ENCODE measurements around the gene ACTRT2.

Gene ACTRT2

DNA sequence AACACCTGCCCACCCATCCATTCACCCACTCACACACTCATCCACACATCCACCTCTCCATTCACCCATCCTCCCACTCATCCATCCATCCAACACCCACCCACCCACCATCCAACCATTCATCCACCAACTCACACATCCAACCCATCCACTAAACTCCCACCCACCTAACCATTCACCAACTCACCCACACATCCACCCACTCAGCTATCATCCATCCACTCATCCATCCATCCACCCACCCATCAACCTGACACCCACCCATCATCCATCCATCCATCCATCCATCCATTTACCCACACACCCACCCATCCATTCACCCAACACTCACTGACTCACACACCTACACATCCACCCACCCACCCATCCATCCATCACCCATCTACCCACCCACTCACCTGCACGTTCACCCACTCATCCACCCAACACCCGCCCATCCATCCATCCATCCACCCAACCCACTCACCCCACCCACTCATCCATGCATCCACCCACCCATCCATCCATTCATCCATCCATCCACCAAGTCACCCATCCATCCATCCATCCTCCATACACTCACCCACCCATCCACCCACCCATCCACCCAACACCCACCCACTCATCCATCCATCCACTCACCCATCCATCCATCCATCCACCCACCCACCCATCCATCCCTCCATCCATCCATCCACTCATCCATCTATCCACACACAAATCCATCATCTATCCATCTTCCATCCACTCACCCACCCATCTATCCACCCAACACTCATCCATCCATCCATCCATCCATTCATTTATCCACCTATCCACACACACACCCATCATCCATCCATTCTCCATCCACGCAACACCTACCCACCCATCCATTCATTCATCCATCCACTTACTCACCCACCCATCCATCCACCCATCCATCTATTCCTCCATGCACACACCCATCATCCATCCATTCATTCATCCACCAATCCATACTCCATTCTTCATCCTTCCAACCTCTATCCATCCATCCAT is 30.3 kb downstream of the ACTRT2 start:
- Histone ChIP-seq H3K4me3 (ENCODE audit: low read depth, low read length) (no peak overlapping the region), H3K36me3 (ENCODE audit: control insufficient read depth, insufficient read depth, low read length) (no peaks in the 10 kb centered on the region), H3K9ac (ENCODE audit: low read length) (no peak overlapping the region), H3K27ac (ENCODE audit: low read depth, low read length) (no peak overlapping the region), H3K4me1 (ENCODE audit: control insufficient read depth, insufficient read depth, low read length) (no peaks in the 10 kb centered on the region), H3K27me3 (ENCODE audit: control insufficient read depth, insufficient read depth, low read length) (peaks cover 35% of the 10 kb centered on the region), H3K9me3 (ENCODE audit: control insufficient read depth, insufficient read depth, low read depth, low read length) (no peaks in the 10 kb centered on the region)

DNA sequence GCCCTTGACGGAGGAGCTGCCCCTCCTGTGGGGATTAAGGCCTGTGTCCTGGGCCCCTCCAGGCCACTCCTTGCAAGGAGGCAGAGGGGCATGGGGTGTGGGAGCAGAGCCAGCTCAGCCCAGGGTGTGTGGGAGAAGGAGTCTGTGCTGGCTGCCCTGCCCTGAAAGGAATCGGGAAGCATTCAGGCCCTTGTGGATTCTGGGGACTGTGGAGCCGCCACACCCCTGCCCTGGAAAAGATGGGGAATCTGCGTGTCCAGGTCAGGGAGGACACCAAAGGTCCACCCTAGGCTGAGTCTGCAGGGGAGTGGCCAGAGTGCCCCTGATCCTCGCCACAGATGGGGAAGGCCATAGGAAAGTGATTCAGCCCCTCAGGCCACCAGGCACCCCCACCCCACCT is 31.2 kb downstream of the ACTRT2 start:
- Histone ChIP-seq H3K9me3 (ENCODE audit: control insufficient read depth, insufficient read depth, low read depth, low read length) (no peaks in the 10 kb centered on the region), H3K36me3 (ENCODE audit: control insufficient read depth, insufficient read depth, low read length) (no peaks in the 10 kb centered on the region), H3K27ac (ENCODE audit: low read depth, low read length) (no peak overlapping the region), H3K4me3 (ENCODE audit: low read depth, low read length) (no peak overlapping the region), H3K4me1 (ENCODE audit: control insufficient read depth, insufficient read depth, low read length) (no peaks in the 10 kb centered on the region), H3K27me3 (ENCODE audit: control insufficient read depth, insufficient read depth, low read length) (peaks cover 44% of the 10 kb centered on the region), H3K9ac (ENCODE audit: low read length) (no peak overlapping the region)

DNA sequence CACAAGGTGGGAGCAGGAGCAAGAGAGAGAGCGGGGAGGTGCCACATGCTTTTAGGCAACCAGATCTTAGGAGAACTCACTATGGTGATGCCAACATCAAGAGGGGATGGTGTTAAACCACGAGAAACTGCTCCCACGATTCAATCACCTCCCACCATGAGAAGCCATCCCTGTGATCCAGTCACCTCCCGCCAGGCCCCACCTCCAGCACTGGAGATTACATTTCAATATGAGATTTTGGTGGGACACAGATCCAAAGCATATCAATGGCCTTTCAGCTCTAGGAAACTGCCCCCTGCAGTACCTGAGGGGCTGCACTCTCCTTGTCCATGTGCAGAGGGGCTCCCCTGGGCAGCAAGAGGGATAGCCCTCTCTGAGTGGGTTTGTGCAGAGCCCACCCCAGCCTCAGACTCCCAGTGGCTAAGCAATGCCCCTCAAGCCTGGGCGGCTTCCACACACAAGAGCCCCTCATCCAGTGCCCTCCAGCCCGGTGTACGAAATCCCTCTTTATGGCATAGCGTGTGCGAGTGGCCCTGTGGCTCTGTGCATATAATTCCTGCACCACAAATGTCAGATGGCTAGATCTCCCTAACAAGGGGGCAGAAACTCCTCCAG is 32.2 kb downstream of the ACTRT2 start:
- H3K4me3 ChIP-seq (ENCODE audit: low read depth, low read length), result no peak overlapping the region
- no peaks in the 10 kb centered on the region for H3K9me3 ChIP-seq (ENCODE audit: control insufficient read depth, insufficient read depth, low read depth, low read length)
- H3K36me3 ChIP-seq (ENCODE audit: control insufficient read depth, insufficient read depth, low read length), result no peaks in the 10 kb centered on the region
- no peak overlapping the region for H3K27ac ChIP-seq (ENCODE audit: low read depth, low read length)
- H3K27me3 ChIP-seq (ENCODE audit: control insufficient read depth, insufficient read depth, low read length), result peaks cover 54% of the 10 kb centered on the region
- H3K4me1 ChIP-seq (ENCODE audit: control insufficient read depth, insufficient read depth, low read length), result no peaks in the 10 kb centered on the region
- no peak overlapping the region for H3K9ac ChIP-seq (ENCODE audit: low read length)

DNA sequence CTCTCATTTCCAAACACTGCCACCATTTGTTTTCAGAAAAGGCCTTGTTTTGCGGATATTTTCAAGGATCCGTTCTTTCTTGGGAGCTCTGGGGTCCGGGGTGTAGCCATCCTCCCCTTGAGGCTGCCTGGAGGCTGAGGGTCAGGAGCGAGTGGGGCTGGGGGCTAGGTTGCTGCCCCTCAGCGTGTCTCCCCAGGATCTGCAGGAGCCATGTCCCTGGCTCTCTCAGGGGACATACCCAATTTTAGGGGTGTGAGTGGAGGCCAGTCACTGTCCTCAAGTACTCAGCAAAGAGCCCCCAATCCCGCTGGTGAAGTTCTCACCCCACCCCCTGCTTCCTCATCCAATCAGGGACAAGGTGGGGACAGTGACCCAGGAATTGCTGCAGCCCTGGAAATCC is 32.7 kb downstream of the ACTRT2 start:
- no peak overlapping the region for H3K9ac ChIP-seq (ENCODE audit: low read length)
- H3K4me1 ChIP-seq (ENCODE audit: control insufficient read depth, insufficient read depth, low read length), result no peaks in the 10 kb centered on the region
- no peaks in the 10 kb centered on the region for H3K36me3 ChIP-seq (ENCODE audit: control insufficient read depth, insufficient read depth, low read length)
- no peak overlapping the region for H3K27ac ChIP-seq (ENCODE audit: low read depth, low read length)
- H3K4me3 ChIP-seq (ENCODE audit: low read depth, low read length), result no peak overlapping the region
- H3K27me3 ChIP-seq (ENCODE audit: control insufficient read depth, insufficient read depth, low read length), result peaks cover 56% of the 10 kb centered on the region
- H3K9me3 ChIP-seq (ENCODE audit: control insufficient read depth, insufficient read depth, low read depth, low read length), result no peaks in the 10 kb centered on the region

DNA sequence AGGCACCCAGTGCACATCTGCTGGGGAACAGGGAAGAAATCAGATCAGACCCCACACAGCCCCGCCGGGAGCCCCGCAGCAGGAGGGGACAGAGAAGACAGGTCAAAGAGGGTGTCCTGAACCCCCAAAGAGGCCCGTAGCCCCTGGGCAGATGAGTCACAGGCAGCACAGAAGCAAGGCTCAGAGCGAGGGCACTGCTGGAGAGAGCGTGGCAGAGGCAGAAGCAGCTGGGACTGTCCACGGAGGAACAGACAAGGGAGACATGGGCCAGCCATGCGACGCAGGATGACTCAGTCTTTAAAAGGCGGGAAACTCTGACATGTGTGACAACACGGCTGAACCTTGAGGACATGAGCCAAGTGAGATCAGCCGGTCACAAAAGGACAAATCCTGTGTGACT is 33.2 kb downstream of the ACTRT2 start:
- peaks cover 57% of the 10 kb centered on the region for H3K27me3 ChIP-seq (ENCODE audit: control insufficient read depth, insufficient read depth, low read length)
- no peak overlapping the region for H3K9ac ChIP-seq (ENCODE audit: low read length)
- no peaks in the 10 kb centered on the region for H3K36me3 ChIP-seq (ENCODE audit: control insufficient read depth, insufficient read depth, low read length)
- H3K4me3 ChIP-seq (ENCODE audit: low read depth, low read length), result no peak overlapping the region
- no peaks in the 10 kb centered on the region for H3K4me1 ChIP-seq (ENCODE audit: control insufficient read depth, insufficient read depth, low read length)
- H3K27ac ChIP-seq (ENCODE audit: low read depth, low read length), result no peak overlapping the region
- H3K9me3 ChIP-seq (ENCODE audit: control insufficient read depth, insufficient read depth, low read depth, low read length), result no peaks in the 10 kb centered on the region

DNA sequence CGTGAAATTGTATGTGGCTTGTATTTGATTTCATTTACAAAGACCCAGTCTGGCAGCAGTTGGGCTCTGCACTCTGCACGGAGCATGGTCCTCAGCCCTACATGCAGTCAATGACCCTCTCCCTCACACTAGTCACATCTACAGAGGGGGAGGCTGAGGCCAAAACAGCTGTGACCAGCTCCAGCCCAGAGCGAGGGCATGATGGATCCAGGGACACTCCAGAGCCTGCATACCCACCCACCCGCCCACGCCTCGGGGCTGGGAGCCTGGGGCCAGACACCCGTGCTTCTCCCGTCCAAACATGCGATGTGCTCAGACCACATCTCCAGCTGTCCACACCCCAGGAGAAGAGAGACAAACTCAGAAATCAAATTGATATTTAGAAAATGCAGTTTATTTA is 33.8 kb downstream of the ACTRT2 start:
- Histone ChIP-seq H3K4me3 (ENCODE audit: low read depth, low read length) (no peak overlapping the region), H3K9ac (ENCODE audit: low read length) (no peak overlapping the region), H3K4me1 (ENCODE audit: control insufficient read depth, insufficient read depth, low read length) (no peaks in the 10 kb centered on the region), H3K9me3 (ENCODE audit: control insufficient read depth, insufficient read depth, low read depth, low read length) (no peaks in the 10 kb centered on the region), H3K36me3 (ENCODE audit: control insufficient read depth, insufficient read depth, low read length) (no peaks in the 10 kb centered on the region), H3K27ac (ENCODE audit: low read depth, low read length) (no peak overlapping the region), H3K27me3 (ENCODE audit: control insufficient read depth, insufficient read depth, low read length) (peaks cover 62% of the 10 kb centered on the region)

DNA sequence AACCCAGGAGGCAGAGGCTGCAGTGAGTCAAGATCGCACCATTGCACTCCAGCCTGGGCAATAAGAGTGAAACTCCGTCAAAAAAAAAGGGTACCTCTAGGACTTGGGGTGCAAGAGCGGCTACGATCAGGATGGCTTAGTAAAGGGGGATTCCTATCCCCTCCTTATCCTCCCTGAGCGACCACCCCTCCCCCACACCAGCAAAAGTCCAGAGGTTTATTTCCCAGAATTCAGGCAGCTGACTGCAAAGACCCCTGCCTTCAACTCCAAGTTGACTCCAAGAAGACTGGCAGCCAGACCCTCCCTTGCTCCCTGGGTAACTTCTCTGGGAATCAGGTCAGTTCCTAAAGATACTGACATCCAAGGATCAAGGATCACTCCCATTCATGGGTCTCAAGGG is 35.4 kb downstream of the ACTRT2 start:
- H3K4me1 ChIP-seq (ENCODE audit: control insufficient read depth, insufficient read depth, low read length), result peaks cover 3% of the 10 kb centered on the region; the same call in 1 of the 2 replicates
- H3K27ac ChIP-seq (ENCODE audit: low read depth, low read length), result no peak overlapping the region
- no peak overlapping the region for H3K4me3 ChIP-seq (ENCODE audit: low read depth, low read length)
- H3K9ac ChIP-seq (ENCODE audit: low read length), result no peak overlapping the region
- H3K27me3 ChIP-seq (ENCODE audit: control insufficient read depth, insufficient read depth, low read length), result peaks cover 73% of the 10 kb centered on the region
- H3K9me3 ChIP-seq (ENCODE audit: control insufficient read depth, insufficient read depth, low read depth, low read length), result no peaks in the 10 kb centered on the region
- no peaks in the 10 kb centered on the region for H3K36me3 ChIP-seq (ENCODE audit: control insufficient read depth, insufficient read depth, low read length)

DNA sequence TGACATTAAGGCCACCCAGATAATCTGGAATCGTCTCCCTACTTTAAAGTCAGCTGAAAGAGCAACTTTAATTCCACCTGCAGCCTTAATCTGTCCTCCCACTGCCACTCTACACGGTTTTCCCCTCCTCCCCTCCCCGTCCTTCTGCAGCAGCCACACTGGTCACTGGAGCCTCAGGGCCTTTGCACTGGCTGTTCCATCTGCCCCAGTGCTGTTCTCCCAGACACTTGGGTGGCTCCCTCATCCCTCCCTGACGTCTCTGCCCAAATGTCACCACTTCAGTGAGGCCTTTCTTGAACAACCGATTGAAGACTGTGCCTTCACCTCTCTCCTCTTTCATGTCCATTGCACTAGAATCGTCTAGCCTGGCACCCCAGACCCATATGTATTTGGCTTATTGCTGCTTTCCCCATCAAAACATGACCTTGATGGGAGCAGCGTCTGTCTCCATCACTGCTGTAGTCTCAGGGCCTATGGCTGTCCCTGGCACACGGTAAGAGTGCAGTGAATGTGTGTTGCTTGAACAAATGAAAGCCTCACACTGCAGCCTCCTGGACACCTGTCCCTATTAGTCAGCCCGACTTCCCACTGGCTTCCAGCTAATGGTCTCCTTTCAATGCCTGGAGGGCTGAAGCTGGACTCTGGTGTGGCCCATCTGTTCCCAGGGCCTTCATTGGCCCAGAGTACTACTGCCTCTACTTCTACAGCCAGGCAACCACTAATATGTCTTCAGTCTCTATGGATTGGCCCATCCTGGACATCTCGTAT is 37.2 kb downstream of the ACTRT2 start:
- Histone ChIP-seq H3K4me3 (ENCODE audit: low read depth, low read length) (no peak overlapping the region), H3K27me3 (ENCODE audit: control insufficient read depth, insufficient read depth, low read length) (peaks cover 86% of the 10 kb centered on the region), H3K9me3 (ENCODE audit: control insufficient read depth, insufficient read depth, low read depth, low read length) (no peaks in the 10 kb centered on the region), H3K27ac (ENCODE audit: low read depth, low read length) (no peak overlapping the region), H3K36me3 (ENCODE audit: control insufficient read depth, insufficient read depth, low read length) (no peaks in the 10 kb centered on the region), H3K4me1 (ENCODE audit: control insufficient read depth, insufficient read depth, low read length) (peaks cover 5% of the 10 kb centered on the region; the same call in 1 of the 2 replicates), H3K9ac (ENCODE audit: low read length) (no peak overlapping the region)

DNA sequence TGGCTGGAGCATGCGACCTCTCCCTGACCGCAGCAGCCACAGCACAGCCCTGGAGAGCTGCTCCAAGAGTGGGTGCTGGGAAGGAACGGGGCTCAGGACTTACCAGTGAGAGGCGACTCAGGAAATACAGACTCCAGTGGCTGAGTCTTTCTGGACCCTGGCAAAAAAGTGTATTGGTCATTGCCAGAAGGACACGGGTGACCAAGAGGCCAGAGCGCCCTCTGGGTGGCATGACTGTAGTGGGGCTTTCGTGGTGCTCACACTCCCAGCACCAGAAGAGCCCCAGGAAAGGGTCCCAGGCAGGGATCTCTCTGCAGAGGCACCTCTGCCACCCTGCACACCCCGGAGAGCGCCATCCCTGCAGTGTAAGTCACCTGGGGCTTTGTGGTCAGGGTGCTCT is 38.9 kb downstream of the ACTRT2 start:
- peaks cover 90% of the 10 kb centered on the region for H3K27me3 ChIP-seq (ENCODE audit: control insufficient read depth, insufficient read depth, low read length)
- no peaks in the 10 kb centered on the region for H3K36me3 ChIP-seq (ENCODE audit: control insufficient read depth, insufficient read depth, low read length)
- peaks cover 13% of the 10 kb centered on the region; the same call in 1 of the 2 replicates for H3K4me1 ChIP-seq (ENCODE audit: control insufficient read depth, insufficient read depth, low read length)
- no peak overlapping the region for H3K27ac ChIP-seq (ENCODE audit: low read depth, low read length)
- no peak overlapping the region for H3K4me3 ChIP-seq (ENCODE audit: low read depth, low read length)
- H3K9ac ChIP-seq (ENCODE audit: low read length), result no peak overlapping the region
- no peaks in the 10 kb centered on the region for H3K9me3 ChIP-seq (ENCODE audit: control insufficient read depth, insufficient read depth, low read depth, low read length)

DNA sequence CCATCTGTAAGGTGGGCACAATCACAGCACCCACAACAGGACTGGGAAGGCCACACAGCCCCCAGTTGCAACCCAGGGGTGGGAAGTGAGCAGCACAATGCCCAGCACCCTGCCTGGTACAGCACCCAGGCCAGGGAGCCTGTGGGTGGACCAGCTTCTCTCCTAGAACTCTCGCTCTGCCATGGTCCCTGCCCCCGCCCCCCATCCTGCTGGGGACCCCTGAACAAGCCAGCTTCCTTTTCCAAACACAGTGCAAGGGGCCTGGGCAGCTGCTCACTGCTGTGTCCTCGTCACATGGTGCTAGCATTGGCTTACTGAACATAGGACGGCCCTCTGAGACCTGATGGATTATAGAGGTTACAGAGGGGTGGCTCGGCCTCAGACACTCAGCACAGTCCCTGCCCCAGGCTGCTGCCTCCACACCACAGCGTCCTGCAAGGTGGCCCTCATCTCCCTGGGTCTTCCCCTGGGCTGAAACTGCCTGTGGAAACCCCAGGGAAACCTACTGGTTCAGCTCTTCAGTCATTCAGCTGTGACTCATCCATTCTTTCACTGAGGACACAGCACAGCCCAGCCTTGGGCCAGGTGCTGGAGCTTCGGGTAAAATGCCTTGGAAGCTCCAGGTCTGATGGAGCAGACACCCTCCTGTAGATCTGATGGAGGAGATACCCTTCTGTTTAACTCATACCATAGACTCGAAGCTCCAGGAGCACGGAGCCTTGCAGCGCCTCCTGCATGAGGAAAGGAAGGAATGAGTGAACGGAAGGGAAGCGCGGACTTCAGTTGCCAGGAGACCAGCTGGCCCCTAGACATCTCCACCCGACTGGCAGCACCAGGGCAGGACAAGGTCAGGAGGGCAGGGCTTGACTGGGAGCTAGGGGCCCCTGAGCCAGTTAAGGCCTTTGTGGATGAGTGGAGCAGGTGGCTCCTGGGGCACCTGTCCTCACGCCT is 39.6 kb downstream of the ACTRT2 start:
- H3K4me3 ChIP-seq (ENCODE audit: low read depth, low read length), result no peak overlapping the region
- H3K27me3 ChIP-seq (ENCODE audit: control insufficient read depth, insufficient read depth, low read length), result peaks cover 95% of the 10 kb centered on the region
- H3K9me3 ChIP-seq (ENCODE audit: control insufficient read depth, insufficient read depth, low read depth, low read length), result no peaks in the 10 kb centered on the region
- peaks cover 13% of the 10 kb centered on the region; the same call in 1 of the 2 replicates for H3K4me1 ChIP-seq (ENCODE audit: control insufficient read depth, insufficient read depth, low read length)
- no peak overlapping the region for H3K27ac ChIP-seq (ENCODE audit: low read depth, low read length)
- H3K36me3 ChIP-seq (ENCODE audit: control insufficient read depth, insufficient read depth, low read length), result no peaks in the 10 kb centered on the region
- H3K9ac ChIP-seq (ENCODE audit: low read length), result no peak overlapping the region
